ENCODE measurements around the gene EVX2.

The EVX2 gene

GRCh38 chr2:176106581-176107539 is 23.1 kb upstream of the EVX2 start, which contains the start of gene HOXD11:
HOXD11 (plus strand) TSS chr2:176107280; CDS start chr2:176107356, 76 bp downstream.
- no peak for DNase-seq

GRCh38 chr2:176105730-176106580 is 22.2 kb upstream of the EVX2 start:
- no peak for DNase-seq

GRCh38 chr2:176105078-176105729 is 21.4 kb upstream of the EVX2 start:
- DNase-seq: no peak

- no peak for DNase-seq
Measured at GRCh38 chr2:176104316-176105077, 20.7 kb upstream of the EVX2 start.

- no peak for DNase-seq
Measured at GRCh38 chr2:176103742-176104315, 20.1 kb upstream of the EVX2 start.

GRCh38 chr2:176103194-176103593 is 19.4 kb upstream of the EVX2 start:
- no peak for DNase-seq

- no peak for DNase-seq
Measured at GRCh38 chr2:176102309-176102866, 18.6 kb upstream of the EVX2 start.

GRCh38 chr2:176101842-176102241 is 18.1 kb upstream of the EVX2 start:
- no peak for DNase-seq

- DNase-seq: no peak
Measured at GRCh38 chr2:176101216-176101830, 17.6 kb upstream of the EVX2 start.

GRCh38 chr2:176100547-176101140 is 16.9 kb upstream of the EVX2 start:
- DNase-seq: no peak

GRCh38 chr2:176099728-176100546 is 16.2 kb upstream of the EVX2 start, which contains the start of gene HOXD12:
HOXD12 (plus strand) TSS chr2:176099795; CDS start chr2:176099802, 7 bp downstream.
- no peak for DNase-seq

GRCh38 chr2:176099159-176099727 is 15.5 kb upstream of the EVX2 start:
- DNase-seq: no peak

GRCh38 chr2:176098366-176099158 is 14.8 kb upstream of the EVX2 start:
- no peak for DNase-seq

- DNase-seq: no peak
Measured at GRCh38 chr2:176097820-176098365, 14.1 kb upstream of the EVX2 start.

GRCh38 chr2:176096986-176097819 is 13.4 kb upstream of the EVX2 start:
- peak; percentile 77 for DNase-seq

GRCh38 chr2:176096243-176096985 is 12.7 kb upstream of the EVX2 start:
- no peak for DNase-seq
